CD14-positive monocyte (primary cell): ENCODE measurements around the gene CASP9. TPM values are rescaled to one million over a fixed set of nuclear protein-coding genes. Genes with fewer than 3 reads are reported as not detected.

Source experiments
- DNase-seq, 3 donors: peaks; one replicate each; pipeline ENCODE4 v3.0.0-alpha.2; 2011 to 2022
- H2AFZ ChIP-seq: 2 replicates; pipeline ENCODE4 v1.6.0; 2012; ENCODE audit warnings: mild to moderate bottlenecking, low read depth, low read length, inconsistent platforms; ENCODE audit not compliant: insufficient read depth, poor library complexity, severe bottlenecking
- H3K27ac ChIP-seq, 2 donors: 1 replicate in 1 of 2; 2 replicates in 1 of 2; pipeline ENCODE4 v1.5.1; 2012 to 2013; ENCODE audit warnings: low read length in 2 of 2, control low read depth in 1 of 2, inconsistent platforms in 1 of 2, low read depth in 1 of 2, mild to moderate bottlenecking in 1 of 2
- H3K27me3 ChIP-seq, 2 donors: one replicate each; pipeline versions ENCODE4 v1.6.0 to v1.6.1; 2011 to 2013; ENCODE audit warnings: low read length in 2 of 2; ENCODE audit not compliant: control insufficient read depth in 2 of 2, insufficient read depth in 2 of 2
- H3K36me3 ChIP-seq, 2 donors: replicated peaks in 1 of 2; 1 replicate in 1 of 2; 2 replicates in 1 of 2; pipeline versions ENCODE4 v1.5.1 to v1.6.1; 2012 to 2013; ENCODE audit warnings: low read length in 2 of 2, control low read depth in 1 of 2, inconsistent platforms in 1 of 2, mild to moderate bottlenecking in 1 of 2; ENCODE audit not compliant: insufficient read depth in 2 of 2, control insufficient read depth in 1 of 2
- H3K4me1 ChIP-seq, 2 donors: 1 replicate in 1 of 2; 2 replicates in 1 of 2; pipeline versions ENCODE4 v1.5.1 to v1.6.1; 2012 to 2013; ENCODE audit warnings: low read length in 2 of 2, control low read depth in 1 of 2, inconsistent platforms in 1 of 2, mild to moderate bottlenecking in 1 of 2, moderate library complexity in 1 of 2; ENCODE audit not compliant: insufficient read depth in 2 of 2, control insufficient read depth in 1 of 2
- H3K4me2 ChIP-seq: replicated peaks from 2 replicates; pipeline ENCODE3; 2012; ENCODE audit warnings: low read length, moderate library complexity, mild to moderate bottlenecking; ENCODE audit not compliant: poor library complexity, severe bottlenecking; ENCODE audit errors: extremely low read depth
- H3K4me3 ChIP-seq, 3 experiments: fragments of 200-600 bp in 1 of 3; sonication (generic) in 1 of 3; replicated peaks in 1 of 3; 1 replicate in 2 of 3; 2 replicates in 1 of 3; pipeline ENCODE4 v1.5.1; 2011 to 2013; ENCODE audit warnings: low read length in 3 of 3, mild to moderate bottlenecking in 3 of 3, control low read depth in 2 of 3, low read depth in 2 of 3, inconsistent platforms in 1 of 3, moderate library complexity in 1 of 3
- H3K79me2 ChIP-seq: 2 replicates; pipeline ENCODE4 v1.6.0; 2012; ENCODE audit warnings: mild to moderate bottlenecking, control low read depth, inconsistent platforms, low read length, moderate library complexity; ENCODE audit not compliant: insufficient read depth
- H3K9ac ChIP-seq: 2 replicates; pipeline ENCODE4 v1.6.0; 2017; ENCODE audit warnings: low read length, mild to moderate bottlenecking; ENCODE audit not compliant: insufficient read depth, poor library complexity, severe bottlenecking
- H3K9me3 ChIP-seq, 2 donors: replicated peaks in 1 of 2; 1 replicate in 1 of 2; 2 replicates in 1 of 2; pipeline versions ENCODE4 v1.5.1 to v1.6.1; 2012 to 2013; ENCODE audit warnings: low read length in 2 of 2, control low read depth in 1 of 2; ENCODE audit not compliant: control insufficient read depth in 1 of 2, insufficient read depth in 1 of 2
- H4K20me1 ChIP-seq: 2 replicates; pipeline ENCODE4 v1.6.0; 2012; ENCODE audit warnings: mild to moderate bottlenecking, low read length, control low read depth, moderate library complexity; ENCODE audit not compliant: insufficient read depth
- H3K27ac Mint-ChIP-seq, 7 donors: one replicate each; pipeline ENCODE4 v1.8.0; 2020; ENCODE audit warnings: mild to moderate bottlenecking in 7 of 7, mixed read lengths in 7 of 7, moderate library complexity in 6 of 7, inconsistent platforms in 2 of 7
- H3K27me3 Mint-ChIP-seq, 3 donors: one replicate each; pipeline ENCODE4 v1.8.0; 2021 to 2022; ENCODE audit warnings: low read depth in 3 of 3, mild to moderate bottlenecking in 3 of 3, mixed read lengths in 3 of 3, moderate library complexity in 3 of 3, inconsistent platforms in 1 of 3
- H3K36me3 Mint-ChIP-seq, 2 donors: one replicate each; pipeline ENCODE4 v1.8.0; 2020; ENCODE audit warnings: mixed read lengths in 2 of 2, inconsistent platforms in 1 of 2, mild to moderate bottlenecking in 1 of 2
- H3K4me1 Mint-ChIP-seq: one replicate; pipeline ENCODE4 v1.8.0; 2020; ENCODE audit warnings: mild to moderate bottlenecking, mixed read lengths
- H3K4me3 Mint-ChIP-seq, 2 donors: one replicate each; pipeline ENCODE4 v1.8.0; 2020; ENCODE audit warnings: mild to moderate bottlenecking in 2 of 2, mixed read lengths in 2 of 2, moderate library complexity in 1 of 2
- H3K9me3 Mint-ChIP-seq, 7 donors: one replicate each; pipeline ENCODE4 v1.8.0; 2020 to 2022; ENCODE audit warnings: mixed read lengths in 7 of 7, mild to moderate bottlenecking in 6 of 7, moderate library complexity in 6 of 7, inconsistent platforms in 2 of 7
- WGBS: methylation state at CpG from one replicate; pipeline ENCODE4 v1.1.5; 2013; ENCODE audit warnings: missing lambda C conversion rate; ENCODE audit not compliant: insufficient coverage; 5-methylcytosine and 5-hydroxymethylcytosine counted together
- intact Hi-C, 2 donors: fragments of 100-400 bp; cut with micrococcal nuclease; formaldehyde crosslinking; loops; one replicate each; pipeline versions ENCODE4 v1.15.0 to v1.15.1; 2023
- polyA plus RNA-seq, 3 donors: library from polyadenylated mRNA; depleted of rRNA in 1 of 3; unstranded in 2 of 3; stranded (reverse) in 1 of 3; fragments of 300-500 nt in 2 of 3; fragments of >200 nt in 1 of 3; fragmentation: Illumina TruSeq in 2 of 3; gene quantifications; 1 replicate in 2 of 3; 2 replicates in 1 of 3; pipeline ENCODE4 v1.2.3, GENCODE V29; 2012 to 2021
- TF ChIP-seq, protein P1 (sequence below): fragments of 200-600 bp; IDR thresholded peaks from one replicate; pipeline ENCODE4 v1.8.0; 2022; ENCODE audit warnings: antibody characterized with exemption, mild to moderate bottlenecking

CASP9 gene
- polyA plus RNA-seq, 3 donors, result 15.1 to 21.5 (median 21.0) TPM

DNA sequence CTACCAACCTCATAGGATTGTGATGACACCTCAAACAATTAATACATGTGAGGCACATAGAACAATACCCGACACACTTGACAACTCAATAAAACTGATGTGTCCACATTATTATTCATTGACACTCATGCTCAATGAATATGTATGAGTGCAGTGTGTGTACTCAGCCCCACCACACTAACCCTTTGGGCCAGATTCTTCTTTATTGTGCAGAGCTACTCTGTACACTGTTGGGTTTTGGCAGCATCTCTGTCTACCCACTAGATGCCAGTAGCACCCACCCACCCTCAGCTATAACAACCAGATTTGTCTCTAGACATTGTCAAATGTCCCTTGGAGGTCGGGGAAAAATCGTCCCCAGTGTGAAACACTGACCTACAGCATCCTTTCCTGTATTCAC, 10.1 kb downstream of the CASP9 start:
- peak overlapping the region in 1 of 7 donors; percentile 80 for H3K27ac Mint-ChIP-seq

DNA sequence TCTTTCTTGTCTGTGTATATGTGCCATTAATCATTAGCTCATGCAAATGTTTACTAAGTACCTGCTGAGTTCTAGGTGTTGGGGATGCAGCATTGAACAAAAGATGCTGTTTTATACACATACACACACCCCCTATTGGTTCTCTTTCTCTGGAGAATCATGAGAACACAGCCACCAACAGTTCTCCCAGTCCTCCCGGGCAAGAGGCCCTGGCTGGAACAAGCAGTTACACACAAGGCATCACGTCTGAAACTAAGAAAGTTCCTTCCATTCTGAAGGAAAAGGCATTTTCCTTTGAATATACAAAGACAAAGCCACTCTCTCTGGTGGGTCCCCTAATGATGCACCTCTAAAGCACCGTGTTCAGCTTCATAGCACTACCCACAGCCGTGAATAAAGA, 10.8 kb downstream of the CASP9 start:
- peaks cover 16 to 46% of the 10 kb centered on the region in 2 donors for H3K36me3 ChIP-seq
- no peak for DNase-seq
- H2AFZ ChIP-seq, result no peak overlapping the region
- no peaks in the 10 kb centered on the region for H3K27me3 ChIP-seq
- no peak overlapping the region for H3K4me3 ChIP-seq
- no peak overlapping the region for H3K9ac ChIP-seq
- TF ChIP-seq, protein P1, sequence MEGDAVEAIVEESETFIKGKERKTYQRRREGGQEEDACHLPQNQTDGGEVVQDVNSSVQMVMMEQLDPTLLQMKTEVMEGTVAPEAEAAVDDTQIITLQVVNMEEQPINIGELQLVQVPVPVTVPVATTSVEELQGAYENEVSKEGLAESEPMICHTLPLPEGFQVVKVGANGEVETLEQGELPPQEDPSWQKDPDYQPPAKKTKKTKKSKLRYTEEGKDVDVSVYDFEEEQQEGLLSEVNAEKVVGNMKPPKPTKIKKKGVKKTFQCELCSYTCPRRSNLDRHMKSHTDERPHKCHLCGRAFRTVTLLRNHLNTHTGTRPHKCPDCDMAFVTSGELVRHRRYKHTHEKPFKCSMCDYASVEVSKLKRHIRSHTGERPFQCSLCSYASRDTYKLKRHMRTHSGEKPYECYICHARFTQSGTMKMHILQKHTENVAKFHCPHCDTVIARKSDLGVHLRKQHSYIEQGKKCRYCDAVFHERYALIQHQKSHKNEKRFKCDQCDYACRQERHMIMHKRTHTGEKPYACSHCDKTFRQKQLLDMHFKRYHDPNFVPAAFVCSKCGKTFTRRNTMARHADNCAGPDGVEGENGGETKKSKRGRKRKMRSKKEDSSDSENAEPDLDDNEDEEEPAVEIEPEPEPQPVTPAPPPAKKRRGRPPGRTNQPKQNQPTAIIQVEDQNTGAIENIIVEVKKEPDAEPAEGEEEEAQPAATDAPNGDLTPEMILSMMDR, result no peak
- H3K4me2 ChIP-seq, result no peak overlapping the region
- peak overlapping the region in 3 of 7 donors; percentile 7 to 71 (median 62) for H3K27ac Mint-ChIP-seq
- H3K9me3 ChIP-seq, result no peaks in the 10 kb centered on the region
- H3K36me3 Mint-ChIP-seq, result peaks cover 55 to 70% of the 10 kb centered on the region in 2 donors
- peaks cover 9% of the 10 kb centered on the region for H3K4me1 Mint-ChIP-seq
- peaks cover 0 to 4% (median 2%) of the 10 kb centered on the region in 3 donors for H3K27me3 Mint-ChIP-seq
- peaks cover 8 to 10% of the 10 kb centered on the region in 2 donors for H3K4me1 ChIP-seq
- H3K9me3 Mint-ChIP-seq, result no peaks in the 10 kb centered on the region
- no peaks in the 10 kb centered on the region for H3K79me2 ChIP-seq
- no peak overlapping the region for H3K27ac ChIP-seq
- peaks cover 24% of the 10 kb centered on the region for H4K20me1 ChIP-seq
- 100% methylated on average over 3 of the region's 4 CpGs for WGBS
- intact Hi-C loops, result no loop called here
- no peak overlapping the region for H3K4me3 Mint-ChIP-seq

More for the DNA sequence above, 10.1 kb downstream of the CASP9 start:
- Histone ChIP-seq H3K4me3 (no peak overlapping the region), H3K9ac (no peak overlapping the region), H3K36me3 (peaks cover 16 to 49% of the 10 kb centered on the region in 2 donors), H3K27me3 (no peaks in the 10 kb centered on the region), H3K4me1 (peaks cover 8 to 10% of the 10 kb centered on the region in 2 donors), H4K20me1 (peaks cover 24% of the 10 kb centered on the region), H3K27ac (no peak overlapping the region), H2AFZ (no peak overlapping the region), H3K79me2 (no peaks in the 10 kb centered on the region), H3K4me2 (no peak overlapping the region), H3K9me3 (no peaks in the 10 kb centered on the region)
- 100% methylated on average over 2 of the region's 3 CpGs for WGBS
- H3K27me3 Mint-ChIP-seq, result peaks cover 0 to 4% (median 2%) of the 10 kb centered on the region in 3 donors
- TF ChIP-seq, protein P1, result no peak
- H3K9me3 Mint-ChIP-seq, result no peaks in the 10 kb centered on the region
- H3K4me3 Mint-ChIP-seq, result no peak overlapping the region
- intact Hi-C loops, result no loop called here
- peaks cover 53 to 70% of the 10 kb centered on the region in 2 donors for H3K36me3 Mint-ChIP-seq
- peaks cover 9% of the 10 kb centered on the region for H3K4me1 Mint-ChIP-seq
- DNase-seq, result no peak
